GM12878 (cell line): ENCODE data around the gene AP1AR. TPM values are rescaled to one million over a fixed set of nuclear protein-coding genes. Genes with fewer than 3 reads are reported as not detected.

Experiments used
- ATAC-seq: fragments of 200-7000 bp; cut with Tn5 transposase; 3 replicates; pipeline ENCODE4 v1.9.1; 2020; ENCODE audit warnings: mild to moderate bottlenecking, moderate library complexity
- BruUV-seq: library from RNA; stranded (reverse); fragments of 400-500 nt; replicated peaks from 2 replicates; lab custom pipeline; 2021; lab: Mats Ljungman, UMichigan
- CTCF ChIA-PET: fragments of 300-600 bp; sonication (Branson Sonifier 250); formaldehyde crosslinking; extraction: SDS; loops from one replicate; lab custom pipeline; 2021; ENCODE audit warnings: inconsistent platforms; lab: Yijun Ruan, JAX
- POLR2A ChIA-PET: fragments of 350-600 bp; formaldehyde crosslinking; extraction: SDS; loops from one replicate; lab custom pipeline; 2021; ENCODE audit warnings: inconsistent platforms; lab: Charles Lee
- RAD21 ChIA-PET: fragments of 300-600 bp; sonication (Branson Sonifier 250); formaldehyde crosslinking; loops from one replicate; lab custom pipeline; 2023; ENCODE audit warnings: antibody characterized with exemption; ENCODE audit not compliant: unreplicated experiment; lab: Charles Lee
- SMC1A ChIA-PET: fragments of 300-600 bp; sonication (Branson Sonifier 250); formaldehyde crosslinking; loops from one replicate; lab custom pipeline; 2023; ENCODE audit not compliant: unreplicated experiment, uncharacterized antibody; lab: Charles Lee
- DNase-seq: peaks from one replicate; pipeline ENCODE4 v3.0.0-alpha.2; 2011; ENCODE audit warnings: low read depth, low spot score
- FAIRE-seq: peaks from 3 replicates; lab custom pipeline; 2011; peaks lifted over from hg19 to GRCh38; lab: Jason Lieb, UNC
- H2AFZ ChIP-seq: 2 replicates; pipeline ENCODE4 v1.6.0; 2011; ENCODE audit warnings: low read depth, low read length, control low read depth; ENCODE audit not compliant: control insufficient read depth
- H3K27ac ChIP-seq: 2 replicates; pipeline ENCODE4 v1.5.1; 2011; ENCODE audit warnings: control low read depth; ENCODE audit not compliant: control insufficient read depth, insufficient read depth
- H3K27me3 ChIP-seq, 2 experiments: replicated peaks in 1 of 2; 2 replicates each; pipeline versions ENCODE4 v1.6.0 to v1.6.1; 2011; ENCODE audit warnings: low read length in 1 of 2; ENCODE audit not compliant: control insufficient read depth in 2 of 2, insufficient read depth in 2 of 2
- H3K36me3 ChIP-seq, 2 experiments: 2 replicates each; pipeline ENCODE4 v1.5.1; 2011; ENCODE audit warnings: low read length in 1 of 2; ENCODE audit not compliant: control insufficient read depth in 2 of 2, insufficient read depth in 2 of 2
- H3K4me1 ChIP-seq: 2 replicates; pipeline ENCODE4 v1.6.1; 2011; ENCODE audit warnings: mild to moderate bottlenecking, low read length, moderate library complexity, mixed read lengths; ENCODE audit not compliant: control insufficient read depth, insufficient read depth
- H3K4me2 ChIP-seq: 2 replicates; pipeline ENCODE4 v1.6.0; 2011; ENCODE audit warnings: control low read depth; ENCODE audit not compliant: control insufficient read depth, insufficient read depth
- H3K4me3 ChIP-seq: fragments of 200-600 bp; sonication (generic); 2 replicates; pipeline ENCODE4 v1.5.1; 2016
- H3K79me2 ChIP-seq: 2 replicates; pipeline ENCODE4 v1.6.0; 2011; ENCODE audit warnings: low read length; ENCODE audit not compliant: control insufficient read depth, insufficient read depth
- H3K9ac ChIP-seq: 2 replicates; pipeline ENCODE4 v1.8.0; 2011; ENCODE audit warnings: low read length, control low read depth, mixed read lengths; ENCODE audit not compliant: control insufficient read depth, insufficient read depth
- H3K9me3 ChIP-seq: replicated peaks from 3 replicates; pipeline ENCODE4 v1.5.1; 2011; ENCODE audit warnings: mild to moderate bottlenecking, low read length; ENCODE audit not compliant: control insufficient read depth, insufficient read depth
- H4K20me1 ChIP-seq: 2 replicates; pipeline ENCODE4 v1.6.0; 2011; ENCODE audit not compliant: control insufficient read depth, insufficient read depth
- BHLHE40 ChIP-seq, 2 experiments: fragments of 450-650 bp in 1 of 2; IDR thresholded peaks; 2 replicates each; pipeline ENCODE4 v1.6.1; 2011 to 2017; ENCODE audit warnings: low read depth in 2 of 2, borderline replicate concordance in 1 of 2, improper control_type of control experiment in 1 of 2, low read length in 1 of 2, mild to moderate bottlenecking in 1 of 2
- EED ChIP-seq: sonication (generic); IDR thresholded peaks from 2 replicates; pipeline ENCODE4 v1.6.1; 2016; ENCODE audit warnings: antibody characterized with exemption, low read depth
- HDAC6 ChIP-seq: fragments of 200-600 bp; sonication (generic); IDR thresholded peaks from one replicate; pipeline ENCODE4 v1.8.0; 2017; ENCODE audit warnings: antibody characterized with exemption; ENCODE audit not compliant: unreplicated experiment
- SPI1 ChIP-seq: IDR thresholded peaks from 2 replicates; pipeline ENCODE4 v1.6.1; 2011; ENCODE audit warnings: low read depth, mild to moderate bottlenecking, low read length, moderate library complexity, borderline replicate concordance; ENCODE audit not compliant: insufficient read depth
- TAF1 ChIP-seq: IDR thresholded peaks from 2 replicates; pipeline ENCODE4 v1.6.1; 2011; ENCODE audit warnings: mild to moderate bottlenecking, low read depth, low read length, borderline replicate concordance
- ZNF207 ChIP-seq: fragments of 450-650 bp; IDR thresholded peaks from 2 replicates; pipeline ENCODE4 v1.6.1; 2014; ENCODE audit warnings: antibody characterized with exemption, mild to moderate bottlenecking, borderline replicate concordance
- WGBS: methylation state at CpG from one replicate; pipeline ENCODE4 v1.1.6; 2016; ENCODE audit warnings: low lambda C conversion rate; ENCODE audit not compliant: insufficient replicate concordance, insufficient coverage; ENCODE audit errors: missing lambda C conversion rate; 5-methylcytosine and 5-hydroxymethylcytosine counted together
- in situ Hi-C: fragments of 300-500 bp; cut with MboI; formaldehyde crosslinking; loops from 9 replicates; pipeline ENCODE4 v1.14.3; 2018; ENCODE audit warnings: mixed read lengths
- intact Hi-C: fragments of 100-400 bp; cut with micrococcal nuclease; formaldehyde crosslinking; loops from one replicate; pipeline ENCODE4 v1.14.2; 2022; ENCODE audit not compliant: unreplicated experiment
- polyA plus RNA-seq, 11 experiments: library from polyadenylated mRNA; depleted of rRNA in 4 of 11; unstranded in 6 of 11; stranded (reverse) in 5 of 11; fragments of >200 nt; fragmentation: Nextera tagmentation in 4 of 11; fragmentation: Illumina TruSeq in 1 of 11; extraction: Ambion mirVana in 4 of 11; extraction: Trizol in 1 of 11; gene quantifications; 1 replicate in 1 of 11; 2 replicates in 10 of 11; pipeline versions ENCODE4 v1.2.1 to v1.2.3, GENCODE V29; 2011 to 2016; ENCODE audit warnings: inconsistent platforms in 2 of 11, missing spikeins in 2 of 11, low read depth in 1 of 11
- total RNA-seq, 4 experiments: library from RNA; depleted of rRNA in 3 of 4; stranded (reverse); fragments of >200 nt in 3 of 4; fragmentation: Illumina TruSeq in 1 of 4; extraction: Trizol in 1 of 4; gene quantifications; 2 replicates each; pipeline versions ENCODE4 v1.2.1 to v1.2.3, GENCODE V29; 2013 to 2021

The AP1AR gene
- total and polyA plus RNA-seq, 10 of the 15 experiments (the other 5 are each of a cell fraction or from before 2014, with no cell fraction given): 5.6 to 29.1 (median 16.3) TPM

DNA sequence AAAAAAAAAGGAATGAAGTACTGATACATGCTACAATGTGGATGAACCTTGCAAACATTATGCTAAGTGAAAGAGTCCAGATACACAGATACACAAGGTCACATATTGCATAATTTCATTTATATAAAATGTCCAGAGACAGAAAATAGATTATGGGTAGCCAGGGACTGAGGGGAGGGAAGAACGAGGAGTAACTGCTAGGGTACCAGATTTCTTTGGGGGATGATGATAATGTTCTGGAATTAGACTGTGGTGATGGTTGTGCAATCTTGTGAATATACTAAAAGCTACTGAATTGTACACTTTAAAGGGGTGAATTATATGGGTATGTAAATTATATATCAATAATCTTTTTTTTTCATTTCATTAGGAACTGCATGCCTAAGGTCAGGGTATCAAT lies 20.8 kb upstream of the AP1AR start:
- ChIA-PET POLR2A (no interaction called here), SMC1A (interaction anchor here (1.1 to 1.3 kb wide), 2 partner anchors 27 to 117 kb away, joined by 3 read pairs; no protein-coding TSS in a partner anchor), CTCF (interaction anchor here (9.2 kb wide), 1 partner anchor 23 kb away, joined by 122 read pairs; the partner anchor contains the start of gene AP1AR), RAD21 (interaction anchor here (1.1 kb wide), 1 partner anchor 26 kb away, joined by 3 read pairs; no protein-coding TSS in a partner anchor)
- no peak overlapping the region for H3K4me2 ChIP-seq
- in situ Hi-C loops (no loop called here), intact Hi-C loops (loop anchor here (5.0 kb wide), 1 partner anchor 312 kb away; no protein-coding TSS in a partner anchor)
- no peak overlapping the region for H3K4me3 ChIP-seq
- no peaks in the 10 kb centered on the region for H3K27me3 ChIP-seq
- FAIRE-seq (no peak), DNase-seq (no peak), ATAC-seq (no peak)
- H3K9me3 ChIP-seq: no peaks in the 10 kb centered on the region; the same call in 2 of the 3 replicates
- WGBS: 50% methylated on average over 1 of the region's 1 CpG
- no peak for TF ChIP-seq ZNF207
- no peak for TF ChIP-seq HDAC6
- TF ChIP-seq TAF1: no peak
- no peaks in the 10 kb centered on the region for H3K36me3 ChIP-seq
- no peak overlapping the region for H3K27ac ChIP-seq
- H4K20me1 ChIP-seq: no peaks in the 10 kb centered on the region
- BruUV-seq: no TSS peak
- no peak overlapping the region for H2AFZ ChIP-seq
- H3K79me2 ChIP-seq: no peaks in the 10 kb centered on the region
- H3K4me1 ChIP-seq: no peaks in the 10 kb centered on the region
- no peak overlapping the region for H3K9ac ChIP-seq

DNA sequence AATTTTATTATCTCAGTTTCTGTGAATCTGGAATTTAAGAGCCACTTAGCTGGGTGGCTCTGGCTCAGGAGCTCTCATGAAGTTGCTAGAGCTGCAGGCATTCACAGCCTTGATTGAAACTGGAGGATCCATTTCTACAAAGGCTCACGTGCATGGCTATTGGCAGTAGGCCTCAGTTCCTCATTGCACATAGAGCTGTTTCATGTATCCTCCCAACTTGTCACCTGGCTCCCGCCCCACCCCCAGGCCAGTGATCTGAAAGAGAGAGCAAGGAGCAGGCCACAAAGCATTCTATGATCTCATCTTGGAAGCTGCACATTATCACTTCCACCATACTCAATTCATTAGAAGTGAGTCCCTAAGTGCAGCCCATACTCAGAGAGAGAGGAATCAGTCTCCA lies 18.5 kb upstream of the AP1AR start:
- ATAC-seq (peak; percentile 51), FAIRE-seq (no peak), DNase-seq (no peak)
- Histone ChIP-seq H3K27me3 (no peaks in the 10 kb centered on the region), H4K20me1 (no peaks in the 10 kb centered on the region), H3K9ac (no peak overlapping the region), H3K4me2 (no peak overlapping the region), H2AFZ (no peak overlapping the region), H3K27ac (no peak overlapping the region), H3K4me1 (no peaks in the 10 kb centered on the region), H3K79me2 (no peaks in the 10 kb centered on the region), H3K4me3 (no peak overlapping the region), H3K9me3 (no peaks in the 10 kb centered on the region; the same call in 2 of the 3 replicates), H3K36me3 (no peaks in the 10 kb centered on the region)
- ChIA-PET SMC1A (interaction anchor here (0.8 to 5.4 kb wide), 8 partner anchors 12 to 311 kb away, joined by 3 to 88 read pairs (median 6); no protein-coding TSS in a partner anchor), CTCF (interaction anchor here (0.7 to 9.2 kb wide), 8 partner anchors 11 to 312 kb away, joined by 3 to 122 read pairs (median 11); partner anchors contain the start of gene AP1AR), RAD21 (interaction anchor here (1.5 to 5.8 kb wide), 3 partner anchors 21 to 115 kb away, joined by 6 to 60 read pairs (median 9); partner anchors contain the start of gene AP1AR), POLR2A (interaction anchor here (0.6 kb wide), 1 partner anchor 65 kb away, joined by 3 read pairs; no protein-coding TSS in a partner anchor)
- WGBS: 40% methylated on average over 2 of the region's 2 CpGs
- TF ChIP-seq TAF1: no peak
- peak; percentile 47; the same call in 1 of the 2 replicates for TF ChIP-seq SPI1
- peak; percentile 74 to 85 for TF ChIP-seq BHLHE40 (IDR thresholded peaks at IDR 0.05; ENCODE audit: borderline replicate concordance in 1 of 2, low read depth in 2 of 2, low read length in 1 of 2)
- 0 out of 2 replicates have a peak, but pooled peaks have one; percentile 28 for TF ChIP-seq EED
- intact Hi-C loops: loop anchor here (5.0 kb wide), 1 partner anchor 309 kb away; no protein-coding TSS in a partner anchor
- no TSS peak for BruUV-seq
- in situ Hi-C loops: no loop called here
